ENCODE measurements around the gene ASAP2.

ASAP2 gene

DNA sequence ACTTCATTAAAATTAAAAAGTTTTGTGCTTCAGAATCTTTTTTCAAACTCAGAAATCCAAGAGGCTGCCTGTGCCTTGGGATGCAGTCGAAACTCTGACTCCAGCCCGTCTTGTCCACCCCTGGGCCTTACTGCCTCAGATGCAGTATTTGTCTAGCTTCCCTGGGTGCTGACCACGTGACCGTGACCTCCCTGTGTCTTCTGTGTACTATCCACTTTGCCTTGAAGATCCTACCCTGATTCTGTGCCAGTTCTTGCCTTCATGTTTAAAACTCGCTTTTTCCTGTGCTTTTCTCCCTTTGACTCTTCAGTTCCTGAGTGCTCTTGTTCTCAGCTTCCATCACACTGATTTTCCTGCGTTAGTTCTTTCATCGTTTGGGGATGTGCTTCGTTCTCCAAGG is 136.0 kb downstream of the ASAP2 start:
- no peak for DNase-seq
- intact Hi-C loops (cut with DNase I), result no loop called here

DNA sequence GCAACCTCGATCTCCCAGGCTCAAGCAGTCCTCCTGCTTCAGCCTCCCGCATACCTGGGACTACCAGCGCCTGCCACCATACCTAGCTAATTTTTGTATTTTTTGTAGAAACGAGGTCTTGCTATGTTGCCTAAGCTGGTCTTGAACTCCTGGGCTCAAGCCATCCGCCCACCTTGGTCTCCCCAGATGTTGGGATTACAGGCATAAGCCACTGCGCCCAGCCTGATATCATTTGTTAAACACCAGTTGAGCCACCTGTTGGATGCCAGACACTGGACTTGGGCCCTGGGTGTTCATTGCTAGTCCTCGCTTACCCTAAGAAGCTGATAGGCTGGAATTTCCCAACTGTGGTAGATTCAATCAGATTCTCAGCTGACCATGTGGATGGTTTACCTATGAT is 136.9 kb downstream of the ASAP2 start:
- intact Hi-C loops (cut with DNase I), result no loop called here
- no peak for DNase-seq

DNA sequence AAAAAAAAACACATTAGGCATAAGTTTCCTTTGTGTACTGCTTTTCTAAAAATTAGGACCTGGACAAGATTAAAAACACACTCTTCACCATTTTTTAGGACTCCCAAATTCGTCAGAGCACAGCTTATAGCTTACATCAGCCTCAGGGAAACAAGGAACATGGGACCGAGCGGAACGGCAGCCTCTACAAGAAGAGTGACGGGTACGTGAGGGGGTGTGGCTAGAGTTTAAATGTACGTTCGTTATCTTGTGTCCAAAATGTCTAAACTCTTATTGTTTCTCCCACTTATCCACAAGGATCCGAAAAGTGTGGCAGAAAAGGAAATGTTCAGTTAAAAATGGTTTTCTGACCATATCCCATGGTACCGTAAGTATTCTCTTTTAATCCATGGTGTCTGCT is 137.8 kb downstream of the ASAP2 start:
- no peak for DNase-seq
- intact Hi-C loops (cut with DNase I), result no loop called here

DNA sequence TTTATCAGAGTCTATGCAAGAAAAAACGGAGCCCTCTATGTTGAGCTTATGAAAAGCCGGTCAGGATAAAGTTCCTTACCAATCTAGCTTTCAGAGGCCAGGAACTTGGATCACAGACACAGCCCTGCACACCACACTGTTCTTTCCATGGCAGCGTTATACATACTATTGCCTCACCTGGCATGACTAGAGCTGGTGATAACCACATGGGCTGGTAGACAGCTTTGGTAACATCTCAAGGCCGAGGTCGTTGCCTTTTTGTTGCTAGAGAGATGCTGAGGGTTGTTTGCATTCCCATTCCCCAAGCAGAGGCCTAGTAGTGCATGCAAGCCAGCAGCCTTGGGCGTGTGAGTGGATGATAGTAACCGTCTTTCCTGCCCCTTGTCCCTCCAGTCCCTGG is 138.7 kb downstream of the ASAP2 start:
- intact Hi-C loops (cut with DNase I), result no loop called here
- no peak for DNase-seq

DNA sequence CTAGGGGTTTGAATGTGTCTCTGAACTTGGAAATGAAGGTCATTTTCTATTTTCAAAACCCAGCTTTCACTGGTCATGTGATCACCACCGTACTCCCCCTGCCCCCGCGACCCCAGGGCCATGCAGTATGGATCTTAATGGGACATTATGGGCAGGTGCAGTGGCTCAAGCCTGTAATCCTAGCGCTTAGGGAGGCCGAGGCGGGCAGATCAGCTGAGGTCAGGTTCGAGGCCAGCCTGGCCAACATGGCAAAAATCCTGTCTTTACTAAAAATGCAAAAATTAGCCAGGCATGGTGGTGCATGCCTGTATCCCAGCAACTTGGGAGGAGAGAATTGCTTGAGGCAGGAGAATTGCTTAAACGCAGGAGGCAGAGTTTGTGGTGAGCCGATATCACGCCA is 139.4 kb downstream of the ASAP2 start:
- intact Hi-C loops (cut with DNase I), result no loop called here
- no peak for DNase-seq

DNA sequence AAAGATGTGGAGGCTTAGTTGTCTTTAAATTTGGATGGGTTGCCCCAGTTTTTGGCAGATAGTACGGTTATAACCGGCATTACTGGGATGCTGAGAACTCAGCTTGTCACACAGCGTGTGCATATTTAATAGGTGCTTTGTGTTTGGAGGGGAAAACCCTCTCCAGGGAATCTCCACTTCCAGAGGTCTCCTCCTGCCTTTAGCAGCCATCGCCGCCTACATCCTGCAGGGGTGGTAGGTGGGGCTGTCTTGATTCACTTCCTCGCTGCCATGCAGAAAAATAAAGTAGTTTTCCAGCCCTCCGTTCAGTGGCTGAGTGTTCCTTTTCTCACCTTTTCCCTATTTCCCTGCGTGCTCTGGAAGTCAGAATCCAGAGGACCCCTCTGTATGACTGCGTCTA is 140.3 kb downstream of the ASAP2 start:
- intact Hi-C loops (cut with DNase I), result no loop called here
- DNase-seq, result peak in 21 of 42 donors; percentile 19 to 68 (median 47)

DNA sequence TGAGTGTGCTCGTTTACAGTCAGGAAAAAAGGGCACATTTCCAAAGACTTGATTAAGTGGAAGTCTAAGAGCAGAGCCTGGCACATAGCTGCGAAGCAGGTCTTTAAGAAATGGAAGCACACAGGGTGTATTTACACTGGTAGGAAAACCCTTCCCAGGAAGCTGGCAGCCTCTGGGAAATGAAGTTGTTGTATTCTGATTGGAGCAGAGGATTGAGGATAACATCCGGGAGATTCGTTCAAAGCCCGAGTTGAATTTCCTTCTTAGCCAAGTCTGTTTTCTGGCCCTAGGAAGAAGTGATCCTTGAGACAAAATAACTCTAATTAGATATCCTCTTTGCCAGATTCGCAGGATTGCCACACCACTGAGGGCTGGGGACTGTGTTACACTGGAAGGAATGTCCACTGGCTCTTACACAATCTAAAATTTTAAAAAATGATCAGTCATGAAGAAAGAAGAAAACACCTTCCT is 140.8 kb downstream of the ASAP2 start:
- DNase-seq, result peak in 9 of 42 donors; percentile 14 to 56 (median 43)
- intact Hi-C loops (cut with DNase I), result no loop called here

DNA sequence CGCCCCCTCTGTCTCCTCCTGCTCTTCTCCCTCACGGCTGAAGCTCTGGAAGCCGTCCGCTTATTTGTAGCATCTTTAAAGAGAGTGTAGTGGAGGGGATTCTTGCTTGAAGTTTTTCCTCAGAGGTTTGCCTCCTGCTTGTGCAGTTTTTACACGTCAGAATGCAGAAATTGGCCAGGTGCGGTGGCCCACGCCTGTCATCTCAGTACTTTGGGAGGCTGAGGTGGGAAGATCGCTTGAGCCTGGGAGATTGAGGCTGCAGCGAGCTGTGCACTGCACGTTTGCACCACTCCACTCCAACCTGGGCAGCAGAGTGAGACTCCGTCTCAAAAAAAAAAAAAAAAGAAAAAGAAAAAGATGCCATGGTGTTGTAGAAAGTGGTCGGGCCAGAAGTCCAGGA is 147.7 kb downstream of the ASAP2 start:
- intact Hi-C loops (cut with DNase I), result no loop called here
- peak in 5 of 42 donors; percentile 38 to 59 (median 51) for DNase-seq

DNA sequence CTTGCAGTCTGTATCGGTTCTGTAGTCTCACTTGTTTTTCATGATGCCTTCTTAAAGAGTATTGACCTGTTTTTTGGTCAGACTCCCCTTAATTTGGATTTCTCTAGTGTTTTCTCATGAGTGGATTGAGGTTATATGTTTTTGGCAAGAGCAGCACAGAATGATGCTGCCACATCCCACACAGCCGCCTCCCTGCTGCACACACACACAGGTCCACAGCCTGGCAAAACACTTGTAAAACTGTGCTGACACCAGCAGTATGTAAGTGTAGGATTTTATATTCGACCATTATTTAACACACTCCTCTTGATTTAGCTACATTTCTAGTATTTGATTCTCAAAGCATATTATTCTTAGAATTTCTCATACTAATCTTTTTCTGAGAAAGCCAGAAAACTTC is 148.7 kb downstream of the ASAP2 start:
- DNase-seq, result peak in 15 of 42 donors; percentile 12 to 72 (median 45)
- intact Hi-C loops (cut with DNase I), result no loop called here

DNA sequence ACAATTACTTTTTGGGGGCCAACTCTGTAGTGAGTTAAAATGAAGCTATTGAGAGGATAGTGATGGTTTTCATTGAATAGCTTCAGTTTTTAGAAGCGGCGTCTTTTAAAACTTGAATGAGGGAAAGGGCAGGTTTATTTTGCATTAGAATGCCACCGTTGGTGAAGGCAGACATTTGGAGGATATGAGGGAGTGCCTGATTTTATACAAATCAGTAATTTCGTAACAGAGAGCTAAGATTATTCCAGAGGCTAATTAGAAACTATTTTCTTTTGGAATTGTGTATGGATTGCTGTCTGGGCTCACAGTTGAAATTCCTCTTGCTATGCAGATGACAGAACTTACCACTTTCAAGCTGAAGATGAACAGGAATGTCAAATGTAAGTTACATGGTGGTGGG is 149.1 kb downstream of the ASAP2 start:
- intact Hi-C loops (cut with DNase I), result no loop called here
- no peak for DNase-seq

DNA sequence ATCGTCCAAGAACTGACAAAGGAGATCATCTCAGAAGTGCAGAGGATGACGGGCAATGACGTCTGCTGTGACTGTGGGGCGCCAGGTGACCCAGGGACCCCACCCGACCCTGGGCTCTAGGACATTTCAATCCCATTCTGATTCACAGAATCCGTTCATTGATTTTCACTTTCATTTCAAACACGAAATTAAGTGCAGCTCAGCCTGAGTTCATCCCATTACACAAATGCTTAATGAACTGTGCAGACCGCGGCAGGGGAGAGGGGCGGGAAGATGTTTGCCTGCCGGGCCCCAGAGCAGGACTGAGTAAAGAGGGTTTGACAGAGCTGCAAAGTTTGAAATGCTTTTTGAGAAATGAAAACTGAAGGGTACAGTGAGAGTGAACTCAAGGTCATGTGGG is 149.6 kb downstream of the ASAP2 start:
- intact Hi-C loops (cut with DNase I), result no loop called here
- peak in 1 of 42 donors; percentile 50 for DNase-seq

DNA sequence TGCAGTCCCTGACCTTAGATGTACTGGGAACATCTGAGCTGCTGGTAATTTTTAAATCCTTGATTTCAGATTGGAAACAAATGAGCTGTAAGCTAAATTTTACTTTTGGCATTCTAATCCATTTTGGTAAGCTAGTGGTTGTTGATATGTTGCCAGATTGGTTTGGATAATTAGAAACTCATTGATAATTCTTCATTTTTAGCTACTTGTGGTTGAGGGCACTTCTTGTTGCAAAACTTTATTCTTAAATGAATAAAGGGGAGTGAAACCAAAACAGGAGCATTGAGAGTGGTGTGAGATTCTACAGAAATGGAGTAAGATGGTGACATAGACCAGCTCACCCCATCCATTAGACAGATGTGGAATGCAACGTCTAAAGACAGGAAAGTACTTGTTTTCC is 152.2 kb downstream of the ASAP2 start:
- intact Hi-C loops (cut with DNase I), result no loop called here
- no peak for DNase-seq

DNA sequence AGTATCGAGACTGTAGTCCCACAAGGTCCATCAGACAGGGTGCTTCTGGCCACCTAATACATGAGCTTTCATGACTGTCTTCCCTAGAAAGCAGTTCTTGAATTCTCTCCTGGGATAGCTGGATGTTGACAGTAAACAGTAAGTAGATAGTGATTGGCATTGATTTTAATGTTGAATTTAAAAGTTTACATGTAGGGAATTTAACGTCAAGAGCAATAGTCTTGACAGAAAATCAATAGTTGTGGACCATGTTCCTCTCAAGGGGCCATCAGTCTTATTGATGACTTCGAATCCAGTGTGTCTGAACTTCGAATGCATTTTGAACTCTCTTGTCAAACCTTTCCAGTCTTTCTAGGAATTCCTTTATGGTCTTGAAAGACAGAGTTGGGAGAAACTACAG is 152.9 kb downstream of the ASAP2 start:
- intact Hi-C loops (cut with DNase I), result no loop called here
- no peak for DNase-seq

DNA sequence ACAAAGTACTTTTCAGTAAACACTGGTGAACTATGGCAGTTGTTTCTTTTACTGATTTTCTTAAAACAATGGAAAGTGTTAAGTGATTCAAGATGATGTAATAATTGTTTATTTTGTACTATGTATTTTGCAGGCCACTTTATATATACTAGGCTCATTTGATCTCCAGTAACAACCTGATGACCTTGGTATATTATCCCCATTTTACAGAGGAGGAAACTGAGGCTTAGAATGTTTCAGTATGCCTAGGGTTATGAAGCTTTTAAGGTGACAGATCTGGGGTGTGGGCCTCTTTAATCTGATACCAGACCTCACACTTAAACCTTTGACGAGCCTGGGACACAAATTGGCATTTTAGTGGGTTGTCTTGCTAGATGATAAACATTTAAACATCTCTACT is 153.5 kb downstream of the ASAP2 start:
- DNase-seq, result no peak
- intact Hi-C loops (cut with DNase I), result no loop called here

DNA sequence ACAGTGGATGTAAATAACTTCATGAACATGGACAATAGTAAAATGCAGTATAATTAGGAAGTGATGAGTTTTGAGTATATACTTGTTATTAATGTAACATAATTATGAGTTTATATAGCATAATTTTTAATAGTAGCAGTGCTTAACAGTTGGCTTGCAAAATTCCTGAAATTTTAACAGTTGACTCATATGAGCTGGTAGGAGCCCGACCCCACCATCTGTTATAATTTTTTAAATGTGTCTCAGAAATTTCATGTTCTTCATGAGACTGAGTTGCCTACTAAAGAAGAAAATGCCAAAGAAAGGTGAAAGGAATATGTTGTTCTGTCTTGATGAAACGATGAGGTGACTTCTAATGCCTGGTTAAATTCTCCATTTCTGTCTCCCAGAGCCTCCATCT is 154.1 kb downstream of the ASAP2 start:
- DNase-seq, result no peak
- intact Hi-C loops (cut with DNase I), result no loop called here

DNA sequence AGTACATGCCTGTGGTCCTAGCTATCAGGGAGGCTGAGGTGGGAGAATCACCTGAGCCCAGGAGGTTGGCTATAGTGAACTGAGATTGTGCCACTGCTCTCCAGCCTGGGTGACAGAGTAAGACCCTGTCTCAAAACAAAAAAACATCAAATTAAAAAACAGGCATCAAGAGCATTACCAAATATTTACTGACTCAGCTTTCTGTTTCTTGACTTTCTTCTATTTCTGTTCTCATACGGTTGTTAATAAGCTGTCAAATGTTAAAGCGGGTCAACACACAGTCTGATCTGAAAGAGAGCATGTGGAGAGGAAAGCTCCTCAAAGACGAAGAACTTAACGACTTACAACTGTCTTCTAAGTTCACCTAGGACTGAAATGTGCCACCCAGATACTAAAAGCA is 157.8 kb downstream of the ASAP2 start:
- no peak for DNase-seq
- intact Hi-C loops (cut with DNase I), result no loop called here

DNA sequence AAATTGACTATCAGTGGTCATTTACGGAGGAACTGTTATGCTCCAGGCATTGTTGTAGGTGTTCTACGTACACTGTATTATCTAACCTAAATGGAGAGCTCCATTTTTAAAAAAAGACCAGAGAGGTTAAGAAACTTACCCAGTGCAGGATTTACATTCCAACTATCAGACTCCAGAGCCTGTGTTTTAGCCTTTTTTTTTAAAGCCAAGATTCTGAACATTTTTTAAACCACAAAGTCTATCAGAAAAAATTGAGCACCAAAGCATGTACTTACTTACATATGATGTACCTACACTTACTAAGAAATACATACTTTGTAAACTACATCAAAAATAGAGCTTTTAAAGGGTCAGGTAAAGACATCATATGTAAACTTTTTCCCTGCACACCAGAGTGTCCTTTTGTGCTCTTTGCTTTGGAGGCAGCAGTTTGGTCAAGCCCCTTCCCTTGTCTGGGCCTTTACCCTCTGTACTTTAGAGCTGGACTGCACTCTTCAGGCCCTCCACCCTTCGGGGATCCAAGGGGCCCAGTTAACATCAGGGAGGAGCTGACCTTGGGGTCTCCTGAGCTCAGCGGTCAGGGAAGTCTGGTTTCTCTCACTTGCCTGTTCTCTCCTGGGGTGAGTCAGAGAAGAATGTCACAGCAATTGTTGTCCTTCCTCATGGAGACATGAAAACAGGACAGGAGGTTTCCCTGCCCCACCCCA is 158.3 kb downstream of the ASAP2 start:
- intact Hi-C loops (cut with DNase I), result no loop called here

DNA sequence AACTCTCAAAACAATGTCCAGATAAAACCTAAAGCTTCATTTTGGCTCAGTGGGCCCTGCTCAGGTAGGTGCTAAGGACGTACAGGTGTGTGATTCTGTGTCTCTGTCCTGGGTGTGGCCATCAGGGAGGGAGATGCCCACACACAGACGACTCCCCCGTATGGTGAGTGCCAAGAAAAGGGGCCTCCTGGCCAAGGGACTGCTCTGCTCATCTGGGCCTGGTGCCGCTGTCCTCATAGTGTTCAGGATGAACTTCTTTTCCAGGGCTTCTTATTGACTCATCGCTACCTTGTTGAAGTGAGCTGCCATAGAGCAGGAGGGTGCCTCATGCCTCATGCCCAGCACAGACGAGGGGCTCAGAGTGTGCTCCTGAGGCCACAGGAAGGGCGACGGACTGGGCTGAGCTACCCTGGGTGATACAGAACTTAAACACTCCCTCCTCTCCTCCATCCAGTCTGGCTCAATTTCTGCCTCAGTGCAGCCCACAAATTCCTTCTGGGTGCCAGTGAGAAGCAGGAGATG is 158.9 kb downstream of the ASAP2 start:
- intact Hi-C loops (cut with DNase I), result no loop called here
- no peak for DNase-seq

More for the DNA sequence above, 158.3 kb downstream of the ASAP2 start:
- DNase-seq, result no peak

DNA sequence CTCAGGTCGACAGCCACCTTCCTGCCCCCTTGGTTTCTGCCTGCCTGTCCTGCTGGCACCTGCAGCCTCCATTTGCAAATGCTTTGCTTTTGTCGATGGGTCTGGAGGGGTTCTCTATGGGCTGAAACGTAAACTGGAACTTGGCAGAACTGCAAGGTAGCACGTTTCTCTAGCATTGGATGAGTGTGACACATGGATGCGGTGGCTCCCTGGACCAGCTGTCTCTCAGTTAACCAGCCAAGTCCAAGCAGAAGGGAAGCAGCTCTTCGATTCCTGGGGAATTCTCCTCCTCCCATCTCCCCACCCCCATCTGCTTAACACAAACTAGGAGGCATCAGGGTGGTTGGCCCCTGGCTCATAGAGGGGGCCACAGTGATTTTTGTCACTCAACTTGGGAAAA is 159.4 kb downstream of the ASAP2 start:
- no peak for DNase-seq

DNA sequence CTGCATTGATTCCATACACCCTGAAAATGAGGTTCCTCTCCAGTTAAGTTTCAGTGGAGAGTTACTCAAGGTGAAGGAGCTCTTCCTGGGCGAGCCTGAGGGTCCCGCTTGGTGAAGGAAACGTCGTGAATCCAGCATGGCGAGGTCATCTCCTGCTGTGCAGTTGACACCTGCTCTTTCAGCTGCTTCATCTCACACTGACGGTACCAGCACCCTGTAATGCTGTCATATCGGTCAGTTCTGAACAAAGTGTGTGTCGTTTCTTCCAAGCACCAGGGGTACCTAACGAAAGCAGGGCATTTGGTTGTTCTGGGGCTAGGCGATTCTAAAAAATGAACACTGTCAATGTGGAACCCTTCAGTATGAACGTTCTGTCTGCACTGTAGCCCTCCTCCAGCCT is 164.1 kb downstream of the ASAP2 start:
- intact Hi-C loops (cut with DNase I), result loop anchor here (5.0 kb wide), 1 partner anchor 228 kb away; no protein-coding TSS in a partner anchor
- no peak for DNase-seq

More for the DNA sequence above, 159.4 kb downstream of the ASAP2 start:
- intact Hi-C loops (cut with DNase I), result no loop called here

DNA sequence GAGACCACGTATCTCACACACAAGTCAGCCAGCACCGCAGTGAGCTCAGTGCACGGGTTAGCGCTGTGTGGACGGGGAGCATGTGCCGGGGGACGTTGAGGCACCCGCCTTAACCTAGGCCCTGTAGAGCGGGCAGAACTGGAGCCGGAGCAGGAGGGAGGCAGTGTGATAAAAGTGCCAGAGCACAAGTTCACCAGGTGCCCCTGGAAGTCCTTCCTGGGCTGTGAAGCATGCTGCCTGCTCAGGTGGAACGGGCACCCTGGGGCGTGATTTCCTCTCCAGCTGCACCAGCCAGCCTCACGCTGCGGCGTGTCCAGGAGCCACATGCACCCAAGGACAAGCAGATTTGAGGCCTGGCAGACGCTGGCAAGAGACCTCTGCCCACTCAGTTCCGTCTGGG is 166.4 kb downstream of the ASAP2 start:
- intact Hi-C loops (cut with DNase I), result loop anchor here (5.0 kb wide), 1 partner anchor 231 kb away; no protein-coding TSS in a partner anchor
- no peak for DNase-seq

Measured in head of caudate nucleus (tissue), 42 donors.